Measurements from ENCODE around the gene IGFALS. TPM values are rescaled to one million over a fixed set of nuclear protein-coding genes. Genes with fewer than 3 reads are reported as not detected.

Gene IGFALS
- total and polyA plus RNA-seq, 2 of the 4 experiments (the other 2 are of a cell fraction), result not detected

DNA sequence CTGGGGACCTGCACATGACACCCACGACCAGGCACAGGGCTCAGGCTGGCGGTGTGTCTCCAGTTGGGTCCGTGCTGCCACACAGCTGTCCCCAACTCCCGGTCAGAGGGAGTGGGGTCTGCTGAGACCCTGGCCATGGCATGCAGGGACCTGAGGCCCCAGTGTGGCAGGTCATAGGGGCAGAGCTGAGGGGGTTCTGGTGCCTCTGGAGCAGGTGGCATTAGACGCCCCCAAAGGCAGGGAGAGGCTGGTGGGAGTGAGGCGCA is 6.5 kb downstream of the IGFALS start:
- H4K5ac ChIP-seq (ENCODE audit: low read depth, low read length), result no peak overlapping the region
- dilution Hi-C loops (cut with HindIII; ENCODE audit: low sequenced_read_pairs, unreplicated experiment), result no loop called here
- H4K8ac ChIP-seq (ENCODE audit: low read depth in 2 of 2, low read length in 2 of 2), result no peak overlapping the region
- H3K4ac ChIP-seq (ENCODE audit: low read depth, low read length), result no peak overlapping the region
- H2AK9ac ChIP-seq (replicated peaks; ENCODE audit: low read depth, low read length, poor library complexity), result no peak overlapping the region
- ATAC-seq (ENCODE audit: low read depth), result no peak
- H3K18ac ChIP-seq (ENCODE audit: low read depth, low read length), result no peak overlapping the region
- no peak overlapping the region for H3K4me3 ChIP-seq (ENCODE audit: insufficient read depth, low read depth, low read length)
- H3K79me1 ChIP-seq (ENCODE audit: low read depth in 1 of 2, low read length in 2 of 2), result peaks cover 12 to 40% of the 10 kb centered on the region in 2 experiments; a peak in 3 of 4 replicates
- intact Hi-C loops (cut with micrococcal nuclease), result no loop called here
- H2BK20ac ChIP-seq (ENCODE audit: low read depth, low read length), result no peak overlapping the region
- H3K23ac ChIP-seq (ENCODE audit: low read depth, low read length), result no peak overlapping the region
- H3K4me1 ChIP-seq (ENCODE audit: control insufficient read depth, insufficient read depth, low read length), result no peaks in the 10 kb centered on the region
- H3K4me2 ChIP-seq (ENCODE audit: low read depth, low read length), result no peak overlapping the region
- H2BK5ac ChIP-seq (ENCODE audit: low read depth, low read length, poor library complexity, severe bottlenecking), result no peak overlapping the region
- DNase-seq, result no peak
- H2BK15ac ChIP-seq (ENCODE audit: low read depth, low read length), result no peak overlapping the region
- no peak overlapping the region for H2AK5ac ChIP-seq (ENCODE audit: low read depth, low read length)
- H3K27me3 ChIP-seq (ENCODE audit: control insufficient read depth, insufficient read depth, low read length), result no peaks in the 10 kb centered on the region
- peaks cover 34% of the 10 kb centered on the region for H3K36me3 ChIP-seq (ENCODE audit: control insufficient read depth, insufficient read depth, low read length)
- H3K9ac ChIP-seq (ENCODE audit: low read depth, low read length), result no peak overlapping the region
- in situ Hi-C loops (cut with MboI; ENCODE audit: low sequenced_read_pairs), result no loop called here
- no peak overlapping the region for H4K91ac ChIP-seq (ENCODE audit: insufficient read depth, low read depth, low read length)
- BruUV-seq (replicated peaks), result no TSS peak
- TF ChIP-seq RCOR1 (IDR thresholded peaks at IDR 0.05; ENCODE audit: insufficient replicate concordance, low read length), result no peak
- H2AFZ ChIP-seq (replicated peaks; ENCODE audit: low read length, poor library complexity), result no peak overlapping the region
- H3K56ac ChIP-seq (ENCODE audit: extremely low read depth, insufficient read depth, low read length), result no peak overlapping the region
- H3K27ac ChIP-seq (ENCODE audit: insufficient read depth, low read length), result no peak overlapping the region
- no peaks in the 10 kb centered on the region for H3K9me3 ChIP-seq (ENCODE audit: control insufficient read depth, insufficient read depth, low read length)
- CTCF ChIA-PET, result no interaction called here
- WGBS, 2 experiments (ENCODE audit: extremely low coverage in 2 of 2, insufficient read length in 1 of 2), result 83% methylated on average over 1 of the region's 6 CpGs; no CpG with 5 or more reads in 1 of the 2 experiments
- POLR2A ChIA-PET (ENCODE audit: unreplicated experiment), result no interaction called here
- H2BK120ac ChIP-seq (ENCODE audit: low read depth, low read length), result no peak overlapping the region
- no peak overlapping the region for H3K14ac ChIP-seq (replicated peaks; ENCODE audit: low read depth, low read length)
- peaks cover 4% of the 10 kb centered on the region; the same call in 1 of the 2 replicates for H3K9me1 ChIP-seq (ENCODE audit: insufficient read depth, low read length)
- peaks cover 38% of the 10 kb centered on the region for H4K20me1 ChIP-seq (ENCODE audit: insufficient read depth, low read length)
